Measurements from ENCODE around the gene CCDC127. TPM values are rescaled to one million over a fixed set of nuclear protein-coding genes. Genes with fewer than 3 reads are reported as not detected.
A peak's percentile ranks its signal among the peaks of the same experiment; 100 is the strongest.
"Not testable (repeated sequence)": the region's sequence is repeated elsewhere in the genome, so short reads cannot be mapped to it uniquely, and the experiment has no call there.

CCDC127 gene
- total and polyA plus RNA-seq, 12 donors = 3.0 to 9.7 (median 6.5) TPM

- WGBS, 4 donors = 89 to 90% (median 89%) methylated on average over 13 of the region's 13 CpGs
- H3K4me1 ChIP-seq (replicated peaks in 1 of 2) = no peaks in the 10 kb centered on the region
- no peak overlapping the region for H3K27ac ChIP-seq
- no peak overlapping the region for H3K4me3 ChIP-seq
- intact Hi-C loops (cut with DNase I) = no loop called here
- no peak for DNase-seq
- peaks cover 0 to 90% of the 10 kb centered on the region in 2 donors for H3K36me3 ChIP-seq (replicated peaks in 1 of 2)
- no peaks in the 10 kb centered on the region for H3K9me3 ChIP-seq (replicated peaks in 1 of 3)
- no peaks in the 10 kb centered on the region for H3K27me3 ChIP-seq
- TF ChIP-seq POLR2A (IDR thresholded peaks at IDR 0.05) = no peak
- no peak for TF ChIP-seq CTCF (IDR thresholded peaks at IDR 0.05)
Measured at GRCh38 chr5:231661-232060, 13.7 kb upstream of the CCDC127 start.

GRCh38 chr5:230711-231110 lies 12.8 kb upstream of the CCDC127 start:
- Histone ChIP-seq H3K9me3 (replicated peaks in 1 of 3) (no peaks in the 10 kb centered on the region), H3K27me3 (no peaks in the 10 kb centered on the region), H3K4me3 (no peak overlapping the region), H3K4me1 (replicated peaks in 1 of 2) (no peaks in the 10 kb centered on the region), H3K36me3 (replicated peaks in 1 of 2) (peaks cover 0 to 92% of the 10 kb centered on the region in 2 donors), H3K27ac (no peak overlapping the region)
- intact Hi-C loops (cut with DNase I) = no loop called here
- whole genome bisulfite sequencing, 4 donors = 93 to 98% (median 96%) methylated on average over 8 to 14 of the region's 14 CpGs
- no peak for DNase-seq
- TF ChIP-seq POLR2A (IDR thresholded peaks at IDR 0.05) (no peak), CTCF (IDR thresholded peaks at IDR 0.05) (no peak)

- intact Hi-C loops (cut with DNase I) = no loop called here
- H3K4me1 ChIP-seq (replicated peaks in 1 of 2) = no peaks in the 10 kb centered on the region
- DNase-seq = no peak
- TF ChIP-seq CTCF (IDR thresholded peaks at IDR 0.05) = no peak
- H3K27ac ChIP-seq = no peak overlapping the region
- no peaks in the 10 kb centered on the region for H3K27me3 ChIP-seq
- no peak overlapping the region for H3K4me3 ChIP-seq
- H3K9me3 ChIP-seq (replicated peaks in 1 of 3) = no peaks in the 10 kb centered on the region
- H3K36me3 ChIP-seq (replicated peaks in 1 of 2) = peaks cover 0 to 98% of the 10 kb centered on the region in 2 donors
- WGBS, 4 donors = 70 to 96% (median 90%) methylated on average over 3 of the region's 3 CpGs
Measured at GRCh38 chr5:228886-229285, 10.9 kb upstream of the CCDC127 start.

- 89 to 96% (median 95%) methylated on average over 3 to 15 of the region's 17 CpGs for WGBS, 4 donors
- H3K4me1 ChIP-seq (replicated peaks in 1 of 2); H3K27ac ChIP-seq; H3K4me3 ChIP-seq; H3K27me3 ChIP-seq; H3K9me3 ChIP-seq (replicated peaks in 1 of 3); DNase-seq; intact Hi-C loops (cut with DNase I): not testable (repeated sequence)
- H3K36me3 ChIP-seq (replicated peaks in 1 of 2) = peaks cover 0 to 85% of the 10 kb centered on the region in 2 donors
Measured at GRCh38 chr5:227375-227774, 9.4 kb upstream of the CCDC127 start.

GRCh38 chr5:225334-225733 lies 7.4 kb upstream of the CCDC127 start:
- Histone ChIP-seq H3K27ac (no peak overlapping the region), H3K27me3 (no peaks in the 10 kb centered on the region), H3K4me3 (no peak overlapping the region), H3K4me1 (replicated peaks in 1 of 2) (peaks cover 0 to 14% of the 10 kb centered on the region in 2 donors), H3K9me3 (replicated peaks in 1 of 3) (no peaks in the 10 kb centered on the region), H3K36me3 (replicated peaks in 1 of 2) (peaks cover 0 to 66% of the 10 kb centered on the region in 2 donors)
- intact Hi-C loops (cut with DNase I) = no loop called here
- WGBS, 4 donors = 95 to 97% (median 96%) methylated on average over 14 of the region's 14 CpGs
- DNase-seq = peak in 1 of 7 donors; percentile 39
- TF ChIP-seq CTCF (IDR thresholded peaks at IDR 0.05) (no peak), POLR2A (IDR thresholded peaks at IDR 0.05) (no peak)
